GM12878 (cell line): ENCODE results near the gene CPNE4. TPM values are rescaled to one million over a fixed set of nuclear protein-coding genes. Genes with fewer than 3 reads are reported as not detected.

Experiments used
- ATAC-seq: fragments of 200-7000 bp; cut with Tn5 transposase; 3 replicates; pipeline ENCODE4 v1.9.1; 2020; ENCODE audit warnings: mild to moderate bottlenecking, moderate library complexity
- BruUV-seq: library from RNA; stranded (reverse); fragments of 400-500 nt; replicated peaks from 2 replicates; lab custom pipeline; 2021; lab: Mats Ljungman, UMichigan
- CTCF ChIA-PET: fragments of 300-600 bp; sonication (Branson Sonifier 250); formaldehyde crosslinking; extraction: SDS; loops from one replicate; lab custom pipeline; 2021; ENCODE audit warnings: inconsistent platforms; lab: Yijun Ruan, JAX
- POLR2A ChIA-PET: fragments of 350-600 bp; formaldehyde crosslinking; extraction: SDS; loops from one replicate; lab custom pipeline; 2021; ENCODE audit warnings: inconsistent platforms; lab: Charles Lee
- RAD21 ChIA-PET: fragments of 300-600 bp; sonication (Branson Sonifier 250); formaldehyde crosslinking; loops from one replicate; lab custom pipeline; 2023; ENCODE audit warnings: antibody characterized with exemption; ENCODE audit not compliant: unreplicated experiment; lab: Charles Lee
- SMC1A ChIA-PET: fragments of 300-600 bp; sonication (Branson Sonifier 250); formaldehyde crosslinking; loops from one replicate; lab custom pipeline; 2023; ENCODE audit not compliant: unreplicated experiment, uncharacterized antibody; lab: Charles Lee
- DNase-seq: peaks from one replicate; pipeline ENCODE4 v3.0.0-alpha.2; 2011; ENCODE audit warnings: low read depth, low spot score
- FAIRE-seq: peaks from 3 replicates; lab custom pipeline; 2011; peaks lifted over from hg19 to GRCh38; lab: Jason Lieb, UNC
- H2AFZ ChIP-seq: 2 replicates; pipeline ENCODE4 v1.6.0; 2011; ENCODE audit warnings: low read depth, low read length, control low read depth; ENCODE audit not compliant: control insufficient read depth
- H3K27ac ChIP-seq: 2 replicates; pipeline ENCODE4 v1.5.1; 2011; ENCODE audit warnings: control low read depth; ENCODE audit not compliant: control insufficient read depth, insufficient read depth
- H3K27me3 ChIP-seq, 2 experiments: replicated peaks in 1 of 2; 2 replicates each; pipeline versions ENCODE4 v1.6.0 to v1.6.1; 2011; ENCODE audit warnings: low read length in 1 of 2; ENCODE audit not compliant: control insufficient read depth in 2 of 2, insufficient read depth in 2 of 2
- H3K36me3 ChIP-seq, 2 experiments: 2 replicates each; pipeline ENCODE4 v1.5.1; 2011; ENCODE audit warnings: low read length in 1 of 2; ENCODE audit not compliant: control insufficient read depth in 2 of 2, insufficient read depth in 2 of 2
- H3K4me1 ChIP-seq: 2 replicates; pipeline ENCODE4 v1.6.1; 2011; ENCODE audit warnings: mild to moderate bottlenecking, low read length, moderate library complexity, mixed read lengths; ENCODE audit not compliant: control insufficient read depth, insufficient read depth
- H3K4me2 ChIP-seq: 2 replicates; pipeline ENCODE4 v1.6.0; 2011; ENCODE audit warnings: control low read depth; ENCODE audit not compliant: control insufficient read depth, insufficient read depth
- H3K4me3 ChIP-seq: fragments of 200-600 bp; sonication (generic); 2 replicates; pipeline ENCODE4 v1.5.1; 2016
- H3K79me2 ChIP-seq: 2 replicates; pipeline ENCODE4 v1.6.0; 2011; ENCODE audit warnings: low read length; ENCODE audit not compliant: control insufficient read depth, insufficient read depth
- H3K9ac ChIP-seq: 2 replicates; pipeline ENCODE4 v1.8.0; 2011; ENCODE audit warnings: low read length, control low read depth, mixed read lengths; ENCODE audit not compliant: control insufficient read depth, insufficient read depth
- H3K9me3 ChIP-seq: replicated peaks from 3 replicates; pipeline ENCODE4 v1.5.1; 2011; ENCODE audit warnings: mild to moderate bottlenecking, low read length; ENCODE audit not compliant: control insufficient read depth, insufficient read depth
- H4K20me1 ChIP-seq: 2 replicates; pipeline ENCODE4 v1.6.0; 2011; ENCODE audit not compliant: control insufficient read depth, insufficient read depth
- ASH2L ChIP-seq: fragments of 300-600, 200-600 bp; sonication (generic); IDR thresholded peaks from 2 replicates; pipeline ENCODE4 v1.6.1; 2017; ENCODE audit warnings: low read depth, mild to moderate bottlenecking, borderline replicate concordance
- BRCA1 ChIP-seq: IDR thresholded peaks from 2 replicates; pipeline ENCODE4 v1.6.1; 2011; ENCODE audit warnings: low read depth, low read length, improper control_type of control experiment
- E2F4 ChIP-seq: IDR thresholded peaks from 2 replicates; pipeline ENCODE4 v1.6.1; 2012; ENCODE audit warnings: low read depth, low read length, improper control_type of control experiment
- ETV6 ChIP-seq, 2 experiments: fragments of 450-650 bp in 1 of 2; IDR thresholded peaks in 1 of 2; conservative IDR thresholded peaks in 1 of 2; 2 replicates each; pipeline ENCODE4 v1.6.1; 2014; ENCODE audit warnings: antibody characterized with exemption in 1 of 2, borderline replicate concordance in 1 of 2, low read depth in 1 of 2, mild to moderate bottlenecking in 1 of 2, moderate library complexity in 1 of 2
- KLF5 ChIP-seq: fragments of 450-650 bp; IDR thresholded peaks from 2 replicates; pipeline ENCODE4 v1.6.1; 2014; ENCODE audit warnings: mild to moderate bottlenecking; ENCODE audit not compliant: partially characterized antibody
- MEF2A ChIP-seq: IDR thresholded peaks from 2 replicates; pipeline ENCODE4 v1.6.1; 2011; ENCODE audit warnings: low read depth, mild to moderate bottlenecking, low read length, moderate library complexity; ENCODE audit not compliant: insufficient read depth
- SMC3 ChIP-seq: IDR thresholded peaks from 2 replicates; pipeline ENCODE4 v1.6.1; 2011; ENCODE audit warnings: low read length, improper control_type of control experiment, borderline replicate concordance
- ZNF622 ChIP-seq: fragments of 450-650 bp; IDR thresholded peaks from 2 replicates; pipeline ENCODE4 v1.6.1; 2017; ENCODE audit warnings: mild to moderate bottlenecking, inconsistent platforms
- WGBS: methylation state at CpG from one replicate; pipeline ENCODE4 v1.1.6; 2016; ENCODE audit warnings: low lambda C conversion rate; ENCODE audit not compliant: insufficient replicate concordance, insufficient coverage; ENCODE audit errors: missing lambda C conversion rate; 5-methylcytosine and 5-hydroxymethylcytosine counted together
- in situ Hi-C: fragments of 300-500 bp; cut with MboI; formaldehyde crosslinking; loops from 9 replicates; pipeline ENCODE4 v1.14.3; 2018; ENCODE audit warnings: mixed read lengths
- intact Hi-C: fragments of 100-400 bp; cut with micrococcal nuclease; formaldehyde crosslinking; loops from one replicate; pipeline ENCODE4 v1.14.2; 2022; ENCODE audit not compliant: unreplicated experiment
- polyA plus RNA-seq, 11 experiments: library from polyadenylated mRNA; depleted of rRNA in 4 of 11; unstranded in 6 of 11; stranded (reverse) in 5 of 11; fragments of >200 nt; fragmentation: Nextera tagmentation in 4 of 11; fragmentation: Illumina TruSeq in 1 of 11; extraction: Ambion mirVana in 4 of 11; extraction: Trizol in 1 of 11; gene quantifications; 1 replicate in 1 of 11; 2 replicates in 10 of 11; pipeline versions ENCODE4 v1.2.1 to v1.2.3, GENCODE V29; 2011 to 2016; ENCODE audit warnings: inconsistent platforms in 2 of 11, missing spikeins in 2 of 11, low read depth in 1 of 11
- total RNA-seq, 4 experiments: library from RNA; depleted of rRNA in 3 of 4; stranded (reverse); fragments of >200 nt in 3 of 4; fragmentation: Illumina TruSeq in 1 of 4; extraction: Trizol in 1 of 4; gene quantifications; 2 replicates each; pipeline versions ENCODE4 v1.2.1 to v1.2.3, GENCODE V29; 2013 to 2021
- TF ChIP-seq, protein P1 (sequence below): IDR thresholded peaks from 2 replicates; pipeline ENCODE4 v1.6.1; 2012; ENCODE audit warnings: low read depth, low read length, improper control_type of control experiment
- TF ChIP-seq, protein P2 (sequence below), 3 experiments: IDR thresholded peaks in 2 of 3; conservative IDR thresholded peaks in 1 of 3; 2 replicates each; pipeline ENCODE4 v1.5.1; 2011; ENCODE audit warnings: low read depth in 3 of 3, low read length in 3 of 3, mild to moderate bottlenecking in 3 of 3, control low read depth in 2 of 3, moderate library complexity in 2 of 3, inconsistent platforms in 1 of 3, mixed read lengths in 1 of 3; ENCODE audit not compliant: control insufficient read depth in 2 of 3, insufficient read depth in 1 of 3; ENCODE audit errors: extremely low read depth in 1 of 3
- TF ChIP-seq, protein P3 (sequence below): fragments of 450-650 bp; IDR thresholded peaks from 2 replicates; pipeline ENCODE4 v1.6.1; 2017; ENCODE audit warnings: mild to moderate bottlenecking, moderate library complexity
- TF ChIP-seq, protein P4 (sequence below): IDR thresholded peaks from 2 replicates; pipeline ENCODE4 v1.6.1; 2011; ENCODE audit warnings: borderline replicate concordance, low read depth, mild to moderate bottlenecking, moderate library complexity, mixed read lengths, low read length; ENCODE audit not compliant: insufficient read depth; ENCODE audit errors: extremely low read length

Gene CPNE4
- total and polyA plus RNA-seq, 10 of the 15 experiments (the other 5 are each of a cell fraction or from before 2014, with no cell fraction given), result 0.17 to 1.9 (median 0.48) TPM; not detected in 1

GRCh38 chr3:132038198-132038825 lies 3.5 kb upstream of the CPNE4 start:
- Histone ChIP-seq H3K9me3 (no peaks in the 10 kb centered on the region), H3K4me1 (no peaks in the 10 kb centered on the region), H3K79me2 (no peaks in the 10 kb centered on the region), H3K9ac (no peak overlapping the region), H3K27ac (no peak overlapping the region), H3K4me2 (no peak overlapping the region), H2AFZ (no peak overlapping the region), H4K20me1 (no peaks in the 10 kb centered on the region), H3K36me3 (no peaks in the 10 kb centered on the region), H3K27me3 (peaks cover 3 to 11% of the 10 kb centered on the region in 2 experiments), H3K4me3 (no peak overlapping the region)
- ChIA-PET RAD21 (interaction anchor here (1.2 to 2.6 kb wide), 2 partner anchors 305 to 489 kb away, joined by 6 to 9 read pairs; no protein-coding TSS in a partner anchor), CTCF (interaction anchor here (0.5 to 3.4 kb wide), 23 partner anchors 8 to 663 kb away, joined by 3 to 25 read pairs (median 3); no protein-coding TSS in a partner anchor), SMC1A (interaction anchor here (1.0 to 2.4 kb wide), 8 partner anchors 9 to 486 kb away, joined by 3 to 10 read pairs (median 4); no protein-coding TSS in a partner anchor), POLR2A (no interaction called here)
- intact Hi-C loops, result loop anchor here (2.0 to 10.0 kb wide), 3 partner anchors 142 to 356 kb away; no protein-coding TSS in a partner anchor
- DNase-seq (no peak), FAIRE-seq (peak; percentile 44), ATAC-seq (peak; percentile 35; the same call in 1 of the 3 replicates)
- in situ Hi-C loops, result no loop called here
- no TSS peak for BruUV-seq
- WGBS, result 3% methylated on average over 1 of the region's 1 CpG
- TF ChIP-seq BRCA1, result no peak
- TF ChIP-seq SMC3, result 0 out of 2 replicates have a peak, but pooled peaks have one; percentile 37
- TF ChIP-seq KLF5, result no peak
- TF ChIP-seq, protein P1, sequence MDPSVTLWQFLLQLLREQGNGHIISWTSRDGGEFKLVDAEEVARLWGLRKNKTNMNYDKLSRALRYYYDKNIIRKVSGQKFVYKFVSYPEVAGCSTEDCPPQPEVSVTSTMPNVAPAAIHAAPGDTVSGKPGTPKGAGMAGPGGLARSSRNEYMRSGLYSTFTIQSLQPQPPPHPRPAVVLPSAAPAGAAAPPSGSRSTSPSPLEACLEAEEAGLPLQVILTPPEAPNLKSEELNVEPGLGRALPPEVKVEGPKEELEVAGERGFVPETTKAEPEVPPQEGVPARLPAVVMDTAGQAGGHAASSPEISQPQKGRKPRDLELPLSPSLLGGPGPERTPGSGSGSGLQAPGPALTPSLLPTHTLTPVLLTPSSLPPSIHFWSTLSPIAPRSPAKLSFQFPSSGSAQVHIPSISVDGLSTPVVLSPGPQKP, result no peak
- TF ChIP-seq MEF2A, result no peak
- TF ChIP-seq, protein P2, sequence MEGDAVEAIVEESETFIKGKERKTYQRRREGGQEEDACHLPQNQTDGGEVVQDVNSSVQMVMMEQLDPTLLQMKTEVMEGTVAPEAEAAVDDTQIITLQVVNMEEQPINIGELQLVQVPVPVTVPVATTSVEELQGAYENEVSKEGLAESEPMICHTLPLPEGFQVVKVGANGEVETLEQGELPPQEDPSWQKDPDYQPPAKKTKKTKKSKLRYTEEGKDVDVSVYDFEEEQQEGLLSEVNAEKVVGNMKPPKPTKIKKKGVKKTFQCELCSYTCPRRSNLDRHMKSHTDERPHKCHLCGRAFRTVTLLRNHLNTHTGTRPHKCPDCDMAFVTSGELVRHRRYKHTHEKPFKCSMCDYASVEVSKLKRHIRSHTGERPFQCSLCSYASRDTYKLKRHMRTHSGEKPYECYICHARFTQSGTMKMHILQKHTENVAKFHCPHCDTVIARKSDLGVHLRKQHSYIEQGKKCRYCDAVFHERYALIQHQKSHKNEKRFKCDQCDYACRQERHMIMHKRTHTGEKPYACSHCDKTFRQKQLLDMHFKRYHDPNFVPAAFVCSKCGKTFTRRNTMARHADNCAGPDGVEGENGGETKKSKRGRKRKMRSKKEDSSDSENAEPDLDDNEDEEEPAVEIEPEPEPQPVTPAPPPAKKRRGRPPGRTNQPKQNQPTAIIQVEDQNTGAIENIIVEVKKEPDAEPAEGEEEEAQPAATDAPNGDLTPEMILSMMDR (IDR thresholded peaks at IDR 0.05 in 2 of 3, conservative IDR thresholded peaks at IDR 0.05 in 1 of 3; ENCODE audit: control insufficient read depth in 2 of 3, extremely low read depth in 1 of 3, insufficient read depth in 1 of 3, low read depth in 3 of 3, low read length in 3 of 3), result peak; percentile 47 to 54 (median 48); a peak in 5 of 6 replicates
- TF ChIP-seq, protein P3, sequence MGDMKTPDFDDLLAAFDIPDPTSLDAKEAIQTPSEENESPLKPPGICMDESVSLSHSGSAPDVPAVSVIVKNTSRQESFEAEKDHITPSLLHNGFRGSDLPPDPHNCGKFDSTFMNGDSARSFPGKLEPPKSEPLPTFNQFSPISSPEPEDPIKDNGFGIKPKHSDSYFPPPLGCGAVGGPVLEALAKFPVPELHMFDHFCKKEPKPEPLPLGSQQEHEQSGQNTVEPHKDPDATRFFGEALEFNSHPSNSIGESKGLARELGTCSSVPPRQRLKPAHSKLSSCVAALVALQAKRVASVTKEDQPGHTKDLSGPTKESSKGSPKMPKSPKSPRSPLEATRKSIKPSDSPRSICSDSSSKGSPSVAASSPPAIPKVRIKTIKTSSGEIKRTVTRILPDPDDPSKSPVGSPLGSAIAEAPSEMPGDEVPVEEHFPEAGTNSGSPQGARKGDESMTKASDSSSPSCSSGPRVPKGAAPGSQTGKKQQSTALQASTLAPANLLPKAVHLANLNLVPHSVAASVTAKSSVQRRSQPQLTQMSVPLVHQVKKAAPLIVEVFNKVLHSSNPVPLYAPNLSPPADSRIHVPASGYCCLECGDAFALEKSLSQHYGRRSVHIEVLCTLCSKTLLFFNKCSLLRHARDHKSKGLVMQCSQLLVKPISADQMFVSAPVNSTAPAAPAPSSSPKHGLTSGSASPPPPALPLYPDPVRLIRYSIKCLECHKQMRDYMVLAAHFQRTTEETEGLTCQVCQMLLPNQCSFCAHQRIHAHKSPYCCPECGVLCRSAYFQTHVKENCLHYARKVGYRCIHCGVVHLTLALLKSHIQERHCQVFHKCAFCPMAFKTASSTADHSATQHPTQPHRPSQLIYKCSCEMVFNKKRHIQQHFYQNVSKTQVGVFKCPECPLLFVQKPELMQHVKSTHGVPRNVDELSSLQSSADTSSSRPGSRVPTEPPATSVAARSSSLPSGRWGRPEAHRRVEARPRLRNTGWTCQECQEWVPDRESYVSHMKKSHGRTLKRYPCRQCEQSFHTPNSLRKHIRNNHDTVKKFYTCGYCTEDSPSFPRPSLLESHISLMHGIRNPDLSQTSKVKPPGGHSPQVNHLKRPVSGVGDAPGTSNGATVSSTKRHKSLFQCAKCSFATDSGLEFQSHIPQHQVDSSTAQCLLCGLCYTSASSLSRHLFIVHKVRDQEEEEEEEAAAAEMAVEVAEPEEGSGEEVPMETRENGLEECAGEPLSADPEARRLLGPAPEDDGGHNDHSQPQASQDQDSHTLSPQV, result no peak
- TF ChIP-seq, protein P4, sequence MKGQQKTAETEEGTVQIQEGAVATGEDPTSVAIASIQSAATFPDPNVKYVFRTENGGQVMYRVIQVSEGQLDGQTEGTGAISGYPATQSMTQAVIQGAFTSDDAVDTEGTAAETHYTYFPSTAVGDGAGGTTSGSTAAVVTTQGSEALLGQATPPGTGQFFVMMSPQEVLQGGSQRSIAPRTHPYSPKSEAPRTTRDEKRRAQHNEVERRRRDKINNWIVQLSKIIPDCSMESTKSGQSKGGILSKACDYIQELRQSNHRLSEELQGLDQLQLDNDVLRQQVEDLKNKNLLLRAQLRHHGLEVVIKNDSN, result no peak
- TF ChIP-seq ZNF622, result no peak
- TF ChIP-seq ASH2L, result no peak
- TF ChIP-seq E2F4, result no peak
- no peak for TF ChIP-seq ETV6 (conservative IDR thresholded peaks at IDR 0.05 in 1 of 2, IDR thresholded peaks at IDR 0.05 in 1 of 2; ENCODE audit: borderline replicate concordance in 1 of 2, low read depth in 1 of 2)
